Endothelial cell of umbilical vein (primary cell): ENCODE results near the gene GPR161. TPM values are rescaled to one million over a fixed set of nuclear protein-coding genes. Genes with fewer than 3 reads are reported as not detected.

ENCODE experiments used
- BruUV-seq: library from RNA; stranded (reverse); fragments of 400-500 nt; replicated peaks from 2 replicates; lab custom pipeline; 2021; lab: Mats Ljungman, UMichigan
- CTCF ChIA-PET: fragments of 300-600, 350-600 bp; sonication (Branson Sonifier 250); formaldehyde crosslinking; loops from one replicate; lab custom pipeline; 2021; ENCODE audit warnings: antibody characterized with exemption, inconsistent platforms; lab: Charles Lee
- POLR2A ChIA-PET: fragments of 300-600, 350-600 bp; sonication (Branson Sonifier 250); formaldehyde crosslinking; loops from one replicate; lab custom pipeline; 2021; ENCODE audit warnings: antibody characterized with exemption, inconsistent platforms; lab: Charles Lee
- DNase-seq: peaks from one replicate; pipeline ENCODE4 v3.0.0-alpha.2; 2011; ENCODE audit warnings: low read depth, low spot score
- FAIRE-seq: peaks from 2 replicates; lab custom pipeline; 2011; peaks lifted over from hg19 to GRCh38; lab: Jason Lieb, UNC
- H2AFZ ChIP-seq: 2 replicates; pipeline ENCODE4 v1.6.0; 2012; ENCODE audit warnings: low read depth, low read length, control low read depth, inconsistent platforms
- H3K27ac ChIP-seq: 2 replicates; pipeline ENCODE4 v1.5.1; 2011; ENCODE audit warnings: low read depth, mild to moderate bottlenecking, control low read depth, low read length, moderate library complexity; ENCODE audit not compliant: insufficient read depth
- H3K27me3 ChIP-seq, 2 experiments: 2 replicates each; pipeline versions ENCODE4 v1.6.0 to v1.6.1; 2011; ENCODE audit warnings: low read length in 2 of 2, mixed read lengths in 1 of 2; ENCODE audit not compliant: control insufficient read depth in 2 of 2, insufficient read depth in 2 of 2
- H3K36me3 ChIP-seq, 2 experiments: 2 replicates in 1 of 2; 3 replicates in 1 of 2; pipeline ENCODE4 v1.5.1; 2011; ENCODE audit warnings: low read length in 2 of 2, mild to moderate bottlenecking in 1 of 2, moderate library complexity in 1 of 2; ENCODE audit not compliant: control insufficient read depth in 2 of 2, insufficient read depth in 2 of 2; ENCODE audit errors: extremely low read depth in 1 of 2
- H3K4me1 ChIP-seq: 3 replicates; pipeline ENCODE4 v1.5.1; 2011; ENCODE audit warnings: mild to moderate bottlenecking, low read length; ENCODE audit not compliant: control insufficient read depth, insufficient read depth; ENCODE audit errors: extremely low read depth
- H3K4me2 ChIP-seq: 2 replicates; pipeline ENCODE4 v1.6.1; 2011; ENCODE audit warnings: low read length, control low read depth, mixed read lengths; ENCODE audit not compliant: insufficient read depth
- H3K4me3 ChIP-seq, 3 experiments: fragments of 200-600 bp in 1 of 3; sonication (generic), shearing (Covaris generic) in 1 of 3; replicated peaks in 1 of 3; 2 replicates each; pipeline ENCODE4 v1.5.1; 2011 to 2016; ENCODE audit warnings: control low read depth in 3 of 3, low read length in 3 of 3, mild to moderate bottlenecking in 2 of 3, inconsistent platforms in 1 of 3, low read depth in 1 of 3, moderate library complexity in 1 of 3; ENCODE audit not compliant: insufficient read depth in 1 of 3
- H3K79me2 ChIP-seq: 2 replicates; pipeline ENCODE4 v1.6.0; 2012; ENCODE audit warnings: low read length, inconsistent platforms; ENCODE audit not compliant: control insufficient read depth, insufficient read depth
- H3K9ac ChIP-seq: replicated peaks from 2 replicates; pipeline ENCODE3; 2011; ENCODE audit warnings: low read length, control low read depth; ENCODE audit not compliant: insufficient read depth; ENCODE audit errors: extremely low read depth
- H3K9me1 ChIP-seq: replicated peaks from 3 replicates; pipeline ENCODE4 v1.6.0; 2011; ENCODE audit warnings: mild to moderate bottlenecking, low read length; ENCODE audit not compliant: control insufficient read depth, insufficient read depth; ENCODE audit errors: extremely low read depth
- H3K9me3 ChIP-seq: replicated peaks from 2 replicates; pipeline ENCODE4 v1.5.1; 2012; ENCODE audit warnings: low read length, inconsistent platforms; ENCODE audit not compliant: control insufficient read depth, insufficient read depth
- H4K20me1 ChIP-seq: replicated peaks from 2 replicates; pipeline ENCODE3; 2011; ENCODE audit warnings: mild to moderate bottlenecking, low read length; ENCODE audit not compliant: control insufficient read depth, insufficient read depth; ENCODE audit errors: extremely low read depth
- CTCF ChIP-seq, 2 donors: IDR thresholded peaks; 1 replicate in 1 of 2; 2 replicates in 1 of 2; pipeline ENCODE4 v1.5.1; 2011; ENCODE audit warnings: low read length in 2 of 2, mild to moderate bottlenecking in 2 of 2, moderate library complexity in 2 of 2, control low read depth in 1 of 2, inconsistent platforms in 1 of 2, low read depth in 1 of 2; ENCODE audit not compliant: insufficient read depth in 1 of 2; ENCODE audit errors: extremely low read depth in 1 of 2
- EZH2 ChIP-seq: IDR thresholded peaks from 2 replicates; pipeline ENCODE4 v1.6.1; 2012; ENCODE audit warnings: borderline replicate concordance, low read depth, mild to moderate bottlenecking, moderate library complexity, low read length, inconsistent platforms; ENCODE audit not compliant: severe bottlenecking
- FOS ChIP-seq: IDR thresholded peaks from 2 replicates; pipeline ENCODE4 v1.6.1; 2011; ENCODE audit warnings: mild to moderate bottlenecking, low read length, moderate library complexity, borderline replicate concordance; ENCODE audit not compliant: insufficient read depth
- GATA2 ChIP-seq: IDR thresholded peaks from 2 replicates; pipeline ENCODE4 v1.7.0; 2011; ENCODE audit warnings: low read depth, mild to moderate bottlenecking, moderate library complexity, mixed read lengths, low read length; ENCODE audit not compliant: insufficient read length, insufficient read depth
- JUN ChIP-seq: IDR thresholded peaks from 2 replicates; pipeline ENCODE4 v1.6.1; 2011; ENCODE audit warnings: borderline replicate concordance, low read depth; ENCODE audit not compliant: insufficient read length, insufficient read depth
- MAX ChIP-seq: IDR thresholded peaks from 2 replicates; pipeline ENCODE4 v1.6.1; 2011; ENCODE audit not compliant: insufficient read depth, insufficient read length
- MYC ChIP-seq: IDR thresholded peaks from one replicate; pipeline ENCODE4 v1.6.1; 2011; ENCODE audit warnings: mild to moderate bottlenecking, low read depth, low read length
- POLR2A ChIP-seq: IDR thresholded peaks from 2 replicates; pipeline ENCODE4 v1.6.1; 2012; ENCODE audit warnings: low read depth, mild to moderate bottlenecking, control low read depth, low read length
- POLR2AphosphoS5 ChIP-seq: IDR thresholded peaks from 2 replicates; pipeline ENCODE4 v1.6.1; 2012; ENCODE audit warnings: low read depth, mild to moderate bottlenecking, control low read depth, low read length, moderate library complexity; ENCODE audit not compliant: insufficient read depth
- dilution Hi-C: fragments of 300-500 bp; cut with MboI; formaldehyde crosslinking; loops from one replicate; pipeline ENCODE4 v1.15.0; 2019; ENCODE audit warnings: low sequenced_read_pairs; ENCODE audit not compliant: extremely low pct_ligation_motif_present
- intact Hi-C: fragments of 100-400 bp; cut with micrococcal nuclease; formaldehyde crosslinking; loops from one replicate; pipeline ENCODE4 v1.10.0; 2022
- polyA plus RNA-seq, 4 experiments: library from polyadenylated mRNA; depleted of rRNA in 3 of 4; stranded (reverse) in 3 of 4; unstranded in 1 of 4; fragments of >200 nt; gene quantifications; 2 replicates each; pipeline versions ENCODE4 v1.2.1 to v1.2.3, GENCODE V29; 2011 to 2012; ENCODE audit warnings: missing spikeins in 1 of 4
- total RNA-seq: library from RNA; stranded (reverse); gene quantifications from 2 replicates; pipeline ENCODE4 v1.2.3, GENCODE V29; 2021

The GPR161 gene
- total and polyA plus RNA-seq, 2 donors (not counting 3 experiments of a cell fraction or from before 2014, with no cell fraction given): 34.7 to 36.5 TPM

GRCh38 chr1:168097921-168098528, 38.7 kb downstream of the GPR161 start:
- dilution Hi-C loops: no loop called here

GRCh38 chr1:168096296-168097165, 40.2 kb downstream of the GPR161 start:
- Histone ChIP-seq H3K9me3 (no peaks in the 10 kb centered on the region), H3K79me2 (no peaks in the 10 kb centered on the region), H3K27me3 (no peaks in the 10 kb centered on the region), H3K4me2 (no peak overlapping the region), H3K27ac (no peak overlapping the region), H2AFZ (no peak overlapping the region), H4K20me1 (no peaks in the 10 kb centered on the region), H3K4me1 (no peaks in the 10 kb centered on the region), H3K9ac (no peak overlapping the region), H3K4me3 (no peak overlapping the region), H3K9me1 (no peaks in the 10 kb centered on the region), H3K36me3 (peaks cover 0 to 26% of the 10 kb centered on the region in 2 experiments)
- dilution Hi-C loops (no loop called here), intact Hi-C loops (no loop called here)
- POLR2A ChIA-PET: no interaction called here
- BruUV-seq: no TSS peak
- TF ChIP-seq MAX (no peak), GATA2 (no peak), POLR2AphosphoS5 (no peak), POLR2A (no peak), CTCF (IDR thresholded peaks at IDR 0.05; ENCODE audit: extremely low read depth in 1 of 2, insufficient read depth in 1 of 2, low read depth in 1 of 2, low read length in 2 of 2) (no peak), JUN (no peak), FOS (no peak), MYC (no peak), EZH2 (no peak)
- CTCF ChIA-PET: interaction anchor here (2.2 kb wide), 1 partner anchor 14 kb away, joined by 7 read pairs; no protein-coding TSS in a partner anchor
- DNase-seq (no peak), FAIRE-seq (no peak)

More at GRCh38 chr1:168097921-168098528, 38.7 kb downstream of the GPR161 start:
- Histone ChIP-seq H3K79me2 (no peaks in the 10 kb centered on the region), H2AFZ (no peak overlapping the region), H3K27me3 (no peaks in the 10 kb centered on the region), H3K4me3 (no peak overlapping the region), H3K9me1 (no peaks in the 10 kb centered on the region), H3K27ac (no peak overlapping the region), H4K20me1 (no peaks in the 10 kb centered on the region), H3K9me3 (no peaks in the 10 kb centered on the region), H3K9ac (no peak overlapping the region), H3K4me1 (no peaks in the 10 kb centered on the region), H3K36me3 (peaks cover 0 to 24% of the 10 kb centered on the region in 2 experiments), H3K4me2 (no peak overlapping the region)
- POLR2A ChIA-PET: no interaction called here
- FAIRE-seq (no peak), DNase-seq (no peak)
- CTCF ChIA-PET: interaction anchor here (1.0 kb wide), 1 partner anchor 16 kb away, joined by 3 read pairs; no protein-coding TSS in a partner anchor
- no peak for TF ChIP-seq POLR2AphosphoS5
- intact Hi-C loops: loop anchor here (1.0 kb wide), 1 partner anchor 30 kb away; no protein-coding TSS in a partner anchor
- no TSS peak for BruUV-seq
